Measurements from ENCODE around the gene UGDH.
"Not testable (repeated sequence)": the region's sequence is repeated elsewhere in the genome, so short reads cannot be mapped to it uniquely, and the experiment has no call there.

The UGDH gene

DNA sequence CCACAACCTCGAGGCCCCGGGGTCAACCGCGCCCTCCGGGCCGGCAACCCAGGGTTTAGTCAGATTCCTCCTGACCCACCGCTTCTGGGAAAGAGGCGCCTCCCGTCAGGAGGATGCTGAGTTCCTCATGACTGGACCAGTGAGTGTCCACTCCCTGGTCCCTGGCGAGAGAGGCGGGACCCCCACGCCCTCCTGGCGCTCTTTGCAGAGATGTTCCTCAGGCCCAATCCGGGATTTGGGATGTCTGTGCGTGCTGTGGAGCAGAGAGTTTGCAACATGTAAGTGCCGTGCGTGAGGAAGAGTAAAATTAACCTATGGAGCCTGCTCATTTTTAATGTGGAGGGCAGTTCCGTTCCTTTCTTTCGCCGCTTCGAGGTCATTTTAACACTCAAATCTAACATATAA is 824 bp upstream of the UGDH start:
- peaks cover 4% of the 10 kb centered on the region for H3K36me3 ChIP-seq (ENCODE audit: insufficient read depth, low read length)
- H3K27me3 ChIP-seq (ENCODE audit: insufficient read depth, low read length), result no peaks in the 10 kb centered on the region
- peak overlapping the region; percentile 78 for H3K27ac ChIP-seq (ENCODE audit: low read depth, low read length)
- H3K4me1 ChIP-seq (ENCODE audit: control insufficient read depth, insufficient read depth, low read length, unreplicated experiment), result peaks cover 25% of the 10 kb centered on the region
- H2AFZ ChIP-seq (ENCODE audit: low read length, unreplicated experiment), result peak overlapping the region; percentile 73
- peaks cover 46% of the 10 kb centered on the region for H3K79me2 ChIP-seq (ENCODE audit: control insufficient read depth, insufficient read depth, low read length, unreplicated experiment)
- H3K4me3 ChIP-seq (ENCODE audit: low read depth, low read length), result peak overlapping the region; percentile 88

- Histone ChIP-seq H3K4me1 (ENCODE audit: control insufficient read depth, insufficient read depth, low read length, unreplicated experiment) (peaks cover 37% of the 10 kb centered on the region), H3K36me3 (ENCODE audit: insufficient read depth, low read length) (peaks cover 4% of the 10 kb centered on the region), H3K4me3 (ENCODE audit: low read depth, low read length) (peak overlapping the region; percentile 88), H3K79me2 (ENCODE audit: control insufficient read depth, insufficient read depth, low read length, unreplicated experiment) (peaks cover 58% of the 10 kb centered on the region), H2AFZ (ENCODE audit: low read length, unreplicated experiment) (no peak overlapping the region), H3K27me3 (ENCODE audit: insufficient read depth, low read length) (no peaks in the 10 kb centered on the region), H3K27ac (ENCODE audit: low read depth, low read length) (peak overlapping the region; percentile 78)
Measured at GRCh38 chr4:39526765-39527295, 409 bp downstream of the UGDH start.

DNA sequence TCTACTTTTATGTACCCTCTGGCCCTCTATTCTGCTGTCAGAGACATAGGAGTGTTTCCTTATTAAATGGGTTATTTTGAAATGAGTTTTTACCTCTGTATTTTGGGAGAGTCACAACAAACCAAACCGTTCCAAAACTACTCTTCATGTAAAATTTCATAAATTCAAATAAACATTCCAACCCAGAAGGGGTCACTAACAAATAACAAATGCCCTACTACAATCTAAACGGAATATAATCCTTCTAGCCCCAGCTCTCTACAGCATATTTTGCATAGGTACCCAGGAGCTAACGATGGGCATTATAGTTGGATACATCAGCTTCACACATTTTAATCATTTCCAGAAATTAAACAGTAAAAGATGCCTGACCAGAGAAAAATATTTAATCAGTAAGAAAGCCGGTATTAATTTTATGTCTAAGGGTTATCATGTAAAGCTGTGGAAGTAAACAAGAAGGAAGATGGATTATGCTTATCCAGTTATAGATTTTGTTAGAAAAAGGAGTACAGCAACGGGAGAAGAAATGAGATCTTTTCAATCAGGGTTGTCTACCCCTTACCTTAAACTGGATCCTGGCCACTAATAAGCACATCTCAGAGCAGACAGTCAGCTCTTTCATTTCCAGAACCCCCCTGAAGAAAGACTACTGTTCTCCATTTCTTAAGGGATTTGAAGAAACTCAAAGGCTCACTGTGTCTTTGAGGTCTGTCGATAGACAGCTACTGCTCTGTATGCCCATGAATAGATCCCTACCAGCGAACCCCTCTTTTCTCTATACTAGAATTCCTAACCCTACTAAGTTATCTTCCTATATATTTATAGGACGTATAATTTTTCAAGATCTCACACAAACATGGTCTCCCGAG is 1.2 kb downstream of the UGDH start:
- H3K4me1 ChIP-seq (ENCODE audit: control insufficient read depth, insufficient read depth, low read length, unreplicated experiment), result peaks cover 40% of the 10 kb centered on the region
- H3K36me3 ChIP-seq (ENCODE audit: insufficient read depth, low read length), result peaks cover 4% of the 10 kb centered on the region; the same call in 1 of the 2 replicates
- H2AFZ ChIP-seq (ENCODE audit: low read length, unreplicated experiment), result no peak overlapping the region
- H3K27ac ChIP-seq (ENCODE audit: low read depth, low read length), result peak overlapping the region; percentile 78
- H3K27me3 ChIP-seq (ENCODE audit: insufficient read depth, low read length), result no peaks in the 10 kb centered on the region
- H3K79me2 ChIP-seq (ENCODE audit: control insufficient read depth, insufficient read depth, low read length, unreplicated experiment), result peaks cover 64% of the 10 kb centered on the region
- peak overlapping the region; percentile 88 for H3K4me3 ChIP-seq (ENCODE audit: low read depth, low read length)

DNA sequence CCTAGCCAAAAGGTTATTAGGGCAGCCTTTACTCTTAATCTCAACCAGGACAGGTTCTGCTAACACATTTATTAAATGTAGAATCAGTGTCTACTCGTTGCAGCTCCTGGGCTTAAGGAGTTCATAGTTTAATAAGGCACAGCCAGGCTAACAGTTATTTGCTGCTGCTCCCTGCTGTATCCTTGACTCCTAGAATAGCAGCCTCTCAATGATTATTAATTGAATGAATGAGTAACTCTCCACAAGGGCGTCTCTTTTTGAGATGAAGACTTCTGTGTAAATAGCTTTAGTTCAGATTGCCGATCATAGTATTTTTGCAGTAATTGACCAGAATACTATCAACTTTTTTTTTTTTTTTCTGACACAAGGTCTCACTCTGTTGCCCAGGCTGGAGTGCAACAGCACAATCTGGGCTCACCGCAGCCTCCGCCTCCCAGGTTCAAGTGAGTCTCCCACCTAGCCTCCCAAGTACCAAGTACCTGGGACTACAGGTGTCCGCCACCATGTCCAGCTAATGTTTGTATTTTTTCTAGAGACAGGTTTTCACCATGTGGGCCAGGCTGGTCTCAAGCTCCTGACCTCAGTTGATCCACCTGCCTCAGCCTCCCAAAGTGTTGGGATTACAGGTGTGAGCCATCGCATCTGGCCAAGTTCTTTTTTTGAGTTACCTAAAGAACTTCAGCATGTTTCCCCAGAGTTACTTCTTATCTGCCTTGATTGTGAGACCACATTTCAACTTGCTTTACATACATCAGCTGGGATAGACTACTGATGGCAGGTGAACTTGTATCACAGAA is 2.9 kb downstream of the UGDH start:
- Histone ChIP-seq H3K79me2 (ENCODE audit: control insufficient read depth, insufficient read depth, low read length, unreplicated experiment) (peaks cover 75% of the 10 kb centered on the region), H3K27ac (ENCODE audit: low read depth, low read length) (peak overlapping the region; percentile 86), H3K27me3 (ENCODE audit: insufficient read depth, low read length) (no peaks in the 10 kb centered on the region), H3K4me3 (ENCODE audit: low read depth, low read length) (peak overlapping the region; percentile 66), H3K36me3 (ENCODE audit: insufficient read depth, low read length) (peaks cover 8% of the 10 kb centered on the region), H2AFZ (ENCODE audit: low read length, unreplicated experiment) (no peak overlapping the region), H3K4me1 (ENCODE audit: control insufficient read depth, insufficient read depth, low read length, unreplicated experiment) (peaks cover 40% of the 10 kb centered on the region)

DNA sequence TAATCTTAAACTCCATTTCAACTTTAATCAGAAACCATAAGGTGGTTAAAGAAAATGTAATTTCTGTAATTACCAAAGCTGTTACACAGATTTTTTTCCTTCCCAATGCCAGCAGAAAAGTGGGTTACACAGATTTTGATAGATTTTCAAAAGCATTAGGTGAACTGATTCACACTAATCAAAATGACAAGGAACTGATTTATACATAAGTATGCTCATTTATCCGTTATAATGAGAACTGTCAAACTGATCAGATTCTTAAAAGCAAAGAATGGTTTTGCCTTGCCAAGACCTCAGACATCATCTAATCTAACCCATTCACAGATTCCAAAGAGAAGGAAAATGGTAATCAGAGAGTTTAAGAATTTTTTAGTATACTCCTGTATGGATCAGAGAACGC is 5.2 kb downstream of the UGDH start:
- Histone ChIP-seq H3K4me1 (ENCODE audit: control insufficient read depth, insufficient read depth, low read length, unreplicated experiment) (peaks cover 30% of the 10 kb centered on the region), H3K4me3 (ENCODE audit: low read depth, low read length) (peak overlapping the region; percentile 73), H3K36me3 (ENCODE audit: insufficient read depth, low read length) (peaks cover 21% of the 10 kb centered on the region), H2AFZ (ENCODE audit: low read length, unreplicated experiment) (no peak overlapping the region), H3K27ac (ENCODE audit: low read depth, low read length) (peak overlapping the region; percentile 86), H3K27me3 (ENCODE audit: insufficient read depth, low read length) (no peaks in the 10 kb centered on the region), H3K79me2 (ENCODE audit: control insufficient read depth, insufficient read depth, low read length, unreplicated experiment) (peaks cover 84% of the 10 kb centered on the region)

DNA sequence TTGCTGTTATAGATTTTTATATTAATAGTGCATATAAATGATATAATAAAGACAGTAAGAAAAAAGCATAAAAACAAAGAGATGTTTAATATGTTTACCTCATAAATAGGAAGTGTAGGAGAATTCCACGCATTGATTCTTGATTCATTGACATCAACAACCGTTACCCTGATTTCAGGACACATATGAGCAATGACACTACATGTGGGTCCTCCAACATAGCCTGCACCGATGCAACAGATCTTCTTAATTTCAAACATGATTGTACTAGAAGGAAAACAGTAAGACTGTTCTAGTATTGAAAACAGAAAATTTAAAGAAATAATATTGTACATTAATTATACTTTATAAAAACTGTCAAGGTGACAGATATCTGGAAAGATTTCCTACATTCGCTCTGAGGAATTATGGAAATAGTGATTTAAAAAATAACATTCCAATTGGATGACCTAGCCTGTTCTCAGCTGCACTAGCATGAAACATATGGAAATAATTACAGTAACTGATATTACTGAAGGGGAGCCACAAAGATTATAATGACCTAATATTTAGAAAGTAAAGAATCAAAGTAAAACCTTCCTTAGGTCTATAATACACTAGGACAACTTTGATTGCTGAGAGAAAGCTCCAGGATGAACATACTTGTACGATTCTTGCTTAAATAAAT is 5.9 kb downstream of the UGDH start:
- H3K27me3 ChIP-seq (ENCODE audit: insufficient read depth, low read length), result no peaks in the 10 kb centered on the region
- peak overlapping the region; percentile 73 for H3K4me3 ChIP-seq (ENCODE audit: low read depth, low read length)
- peak overlapping the region; percentile 86 for H3K27ac ChIP-seq (ENCODE audit: low read depth, low read length)
- peaks cover 79% of the 10 kb centered on the region for H3K79me2 ChIP-seq (ENCODE audit: control insufficient read depth, insufficient read depth, low read length, unreplicated experiment)
- H3K36me3 ChIP-seq (ENCODE audit: insufficient read depth, low read length), result peaks cover 26% of the 10 kb centered on the region
- peaks cover 34% of the 10 kb centered on the region for H3K4me1 ChIP-seq (ENCODE audit: control insufficient read depth, insufficient read depth, low read length, unreplicated experiment)
- peak overlapping the region; percentile 39 for H2AFZ ChIP-seq (ENCODE audit: low read length, unreplicated experiment)

DNA sequence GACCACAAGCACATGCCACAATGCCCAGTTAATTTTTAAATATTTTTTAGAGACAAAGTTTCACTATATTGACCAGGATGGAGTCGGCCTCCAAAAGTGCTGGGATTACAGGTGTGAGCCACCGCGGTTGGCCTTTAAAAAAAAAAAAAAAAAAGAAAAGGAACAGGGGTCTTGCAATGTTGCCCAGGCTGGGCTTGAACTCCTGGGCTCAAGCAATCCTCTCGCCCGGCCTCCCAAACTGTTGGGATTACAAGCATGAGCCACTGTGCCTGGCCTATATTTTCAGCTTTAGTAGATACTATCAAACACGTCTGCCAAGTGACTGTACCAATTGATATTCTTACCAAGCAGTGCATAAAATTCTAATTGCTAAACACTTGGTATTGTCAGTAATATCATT is 8.8 kb downstream of the UGDH start:
- Histone ChIP-seq H3K4me3 (ENCODE audit: low read depth, low read length) (no peak overlapping the region), H3K4me1 (ENCODE audit: control insufficient read depth, insufficient read depth, low read length, unreplicated experiment) (peaks cover 35% of the 10 kb centered on the region), H2AFZ (ENCODE audit: low read length, unreplicated experiment) (no peak overlapping the region), H3K36me3 (ENCODE audit: insufficient read depth, low read length) (peaks cover 35% of the 10 kb centered on the region), H3K27me3 (ENCODE audit: insufficient read depth, low read length) (no peaks in the 10 kb centered on the region), H3K79me2 (ENCODE audit: control insufficient read depth, insufficient read depth, low read length, unreplicated experiment) (peaks cover 76% of the 10 kb centered on the region), H3K27ac (ENCODE audit: low read depth, low read length) (no peak overlapping the region)

GRCh38 chr4:39516407-39516966 is 10.8 kb downstream of the UGDH start:
- H3K4me3 ChIP-seq (ENCODE audit: low read depth, low read length), result no peak overlapping the region
- H2AFZ ChIP-seq (ENCODE audit: low read length, unreplicated experiment), result no peak overlapping the region
- H3K79me2 ChIP-seq (ENCODE audit: control insufficient read depth, insufficient read depth, low read length, unreplicated experiment), result peaks cover 68% of the 10 kb centered on the region
- peak overlapping the region; percentile 91 for H3K27ac ChIP-seq (ENCODE audit: low read depth, low read length)
- H3K4me1 ChIP-seq (ENCODE audit: control insufficient read depth, insufficient read depth, low read length, unreplicated experiment), result peaks cover 18% of the 10 kb centered on the region
- peaks cover 47% of the 10 kb centered on the region for H3K36me3 ChIP-seq (ENCODE audit: insufficient read depth, low read length)
- no peaks in the 10 kb centered on the region for H3K27me3 ChIP-seq (ENCODE audit: insufficient read depth, low read length)

DNA sequence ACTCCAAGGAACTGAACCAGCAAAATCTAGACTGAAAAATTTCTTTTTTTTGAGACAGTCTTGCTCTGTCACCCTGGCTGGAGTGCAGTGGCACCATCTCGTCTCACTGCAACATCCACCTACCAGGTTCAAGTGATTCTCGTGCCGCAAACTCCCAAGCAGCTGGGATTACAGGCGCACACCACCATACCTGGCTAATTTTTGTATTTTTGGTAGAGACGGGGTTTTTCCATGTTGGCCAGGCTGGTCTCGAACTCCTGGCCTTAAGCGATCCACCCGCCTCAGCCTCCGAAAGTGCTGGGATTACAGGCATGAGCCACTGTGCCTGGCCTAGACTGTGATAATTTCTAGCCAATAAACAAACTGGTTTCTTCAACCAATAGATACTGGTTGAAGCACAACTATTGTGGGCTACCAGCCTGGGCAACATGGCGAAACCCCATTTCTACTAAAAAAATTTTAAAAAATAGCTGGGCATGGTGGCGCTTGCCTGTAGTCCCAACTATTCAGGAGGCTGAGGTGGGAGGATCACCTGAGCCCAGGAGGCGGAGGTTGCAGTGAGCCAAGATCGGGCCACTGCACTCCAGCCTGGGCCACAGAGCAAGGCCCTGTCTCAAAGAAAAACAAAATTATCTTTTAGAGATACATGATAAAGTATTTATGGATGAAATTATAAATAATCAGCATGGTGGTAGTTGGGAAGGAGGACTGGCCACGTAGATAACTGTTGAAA is 11.4 kb downstream of the UGDH start:
- peaks cover 64% of the 10 kb centered on the region for H3K79me2 ChIP-seq (ENCODE audit: control insufficient read depth, insufficient read depth, low read length, unreplicated experiment)

More for the DNA sequence above, 11.4 kb downstream of the UGDH start:
- H3K27me3 ChIP-seq (ENCODE audit: insufficient read depth, low read length); H2AFZ ChIP-seq (ENCODE audit: low read length, unreplicated experiment); H3K4me3 ChIP-seq (ENCODE audit: low read depth, low read length): not testable (repeated sequence)
- Histone ChIP-seq H3K27ac (ENCODE audit: low read depth, low read length) (peak overlapping the region; percentile 91), H3K4me1 (ENCODE audit: control insufficient read depth, insufficient read depth, low read length, unreplicated experiment) (peaks cover 18% of the 10 kb centered on the region), H3K36me3 (ENCODE audit: insufficient read depth, low read length) (peaks cover 47% of the 10 kb centered on the region)

Measured in ACC112 (cell line).